ENCODE measurements around the gene CAPN9. TPM values are rescaled to one million over a fixed set of nuclear protein-coding genes. Genes with fewer than 3 reads are reported as not detected.
"Not testable (repeated sequence)": the region's sequence is repeated elsewhere in the genome, so short reads cannot be mapped to it uniquely, and the experiment has no call there.

Gene CAPN9, protein sequence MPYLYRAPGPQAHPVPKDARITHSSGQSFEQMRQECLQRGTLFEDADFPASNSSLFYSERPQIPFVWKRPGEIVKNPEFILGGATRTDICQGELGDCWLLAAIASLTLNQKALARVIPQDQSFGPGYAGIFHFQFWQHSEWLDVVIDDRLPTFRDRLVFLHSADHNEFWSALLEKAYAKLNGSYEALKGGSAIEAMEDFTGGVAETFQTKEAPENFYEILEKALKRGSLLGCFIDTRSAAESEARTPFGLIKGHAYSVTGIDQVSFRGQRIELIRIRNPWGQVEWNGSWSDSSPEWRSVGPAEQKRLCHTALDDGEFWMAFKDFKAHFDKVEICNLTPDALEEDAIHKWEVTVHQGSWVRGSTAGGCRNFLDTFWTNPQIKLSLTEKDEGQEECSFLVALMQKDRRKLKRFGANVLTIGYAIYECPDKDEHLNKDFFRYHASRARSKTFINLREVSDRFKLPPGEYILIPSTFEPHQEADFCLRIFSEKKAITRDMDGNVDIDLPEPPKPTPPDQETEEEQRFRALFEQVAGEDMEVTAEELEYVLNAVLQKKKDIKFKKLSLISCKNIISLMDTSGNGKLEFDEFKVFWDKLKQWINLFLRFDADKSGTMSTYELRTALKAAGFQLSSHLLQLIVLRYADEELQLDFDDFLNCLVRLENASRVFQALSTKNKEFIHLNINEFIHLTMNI
- total RNA-seq: 26.6 TPM
- long read RNA-seq, transcript CAPN9-201 (20 exons, 2,362 nt): major isoform, 13 of 40 reads
- long read RNA-seq, partial matches to known transcripts: 12 of 40 reads
- long read RNA-seq, other reads (novel, unspliced or antisense): 12 of 40 reads

DNA sequence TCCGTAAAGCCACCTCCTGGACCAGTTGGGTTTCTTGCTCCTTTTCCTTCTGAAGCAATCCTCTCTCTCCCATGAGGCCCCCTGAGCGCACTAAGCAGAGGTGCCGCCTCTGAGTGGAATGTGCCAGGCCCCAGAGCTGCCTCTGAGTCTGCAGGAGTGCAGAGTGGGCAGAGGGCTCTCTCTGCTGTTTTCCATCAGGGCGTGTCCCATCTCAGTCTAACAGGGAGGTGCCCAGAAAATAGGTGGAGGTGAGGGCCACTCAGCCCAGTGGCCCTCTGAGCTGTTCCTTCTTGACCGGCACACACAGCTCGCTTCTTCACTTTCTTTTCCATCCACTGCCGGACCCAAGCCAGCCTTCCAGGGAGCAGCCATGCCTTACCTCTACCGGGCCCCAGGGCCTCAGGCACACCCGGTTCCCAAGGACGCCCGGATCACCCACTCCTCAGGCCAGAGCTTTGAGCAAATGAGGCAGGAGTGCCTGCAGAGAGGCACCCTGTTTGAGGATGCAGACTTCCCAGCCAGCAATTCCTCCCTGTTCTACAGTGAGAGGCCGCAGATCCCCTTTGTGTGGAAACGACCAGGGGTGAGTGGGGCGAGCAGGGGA, at the start of gene CAPN9:
CAPN9 (plus strand) TSS at position 262 of the 604 bp plus-strand sequence; CDS start at position 371, 109 bp downstream.
- TF ChIP-seq CTCF (IDR thresholded peaks at IDR 0.05): no peak
- peak within 1 kb of the TSS; percentile 60 for H3K27ac ChIP-seq
- no peaks in the 10 kb centered on the region for H3K27me3 ChIP-seq (ENCODE audit: low read depth)
- H3K36me3 ChIP-seq: no peaks in the 10 kb centered on the region
- ATAC-seq: peak; percentile 36 to 79
- intact Hi-C loops (cut with DNase I): no loop called here
- H3K4me1 ChIP-seq: peaks cover 8% of the 10 kb centered on the region
- H3K4me3 ChIP-seq: peak within 1 kb of the TSS; percentile 38
- H3K9me3 ChIP-seq: no peaks in the 10 kb centered on the region
- no peak for DNase-seq

- DNase-seq (no peak), ATAC-seq (no peak)
- Histone ChIP-seq H3K27ac (no peak overlapping the region), H3K9me3 (no peaks in the 10 kb centered on the region), H3K36me3 (peaks cover 15% of the 10 kb centered on the region), H3K4me3 (no peak overlapping the region), H3K27me3 (ENCODE audit: low read depth) (no peaks in the 10 kb centered on the region), H3K4me1 (no peaks in the 10 kb centered on the region)
- intact Hi-C loops (cut with DNase I): no loop called here
- no peak for TF ChIP-seq CTCF (IDR thresholded peaks at IDR 0.05)
Measured at GRCh38 chr1:230698130-230698529, 49.1 kb upstream of the CAPN9 start.

DNA sequence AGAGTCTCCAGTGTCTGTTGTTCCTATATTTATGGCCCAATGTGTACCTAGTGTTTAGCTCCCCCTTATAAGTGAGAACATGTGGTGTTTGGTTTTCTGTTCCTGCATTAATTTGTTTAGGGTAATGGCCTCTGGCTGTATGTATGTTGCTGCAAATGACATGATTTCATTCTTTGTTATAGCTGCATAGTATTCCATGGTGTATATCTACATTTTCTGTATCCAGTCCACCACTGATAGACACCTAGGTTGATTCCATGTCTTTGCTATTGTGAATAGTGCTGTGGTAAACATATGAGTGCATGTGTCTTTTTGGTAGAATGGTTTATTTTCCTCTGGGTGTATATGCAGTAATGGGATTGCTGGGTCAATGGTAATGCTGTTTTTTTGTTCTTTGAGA, 48.2 kb upstream of the CAPN9 start:
- H3K4me1 ChIP-seq; H3K27ac ChIP-seq; H3K9me3 ChIP-seq; H3K27me3 ChIP-seq (ENCODE audit: low read depth); ATAC-seq; H3K4me3 ChIP-seq; intact Hi-C loops (cut with DNase I); DNase-seq; H3K36me3 ChIP-seq: not testable (repeated sequence)

- TF ChIP-seq CTCF (IDR thresholded peaks at IDR 0.05): no peak
- H3K27ac ChIP-seq: no peak overlapping the region
- intact Hi-C loops (cut with DNase I): no loop called here
Measured at GRCh38 chr1:230699716-230700115, 47.5 kb upstream of the CAPN9 start.

GRCh38 chr1:230700132-230700531, 47.1 kb upstream of the CAPN9 start:
- ATAC-seq (no peak), DNase-seq (no peak)
- Histone ChIP-seq H3K4me1 (no peaks in the 10 kb centered on the region), H3K36me3 (no peaks in the 10 kb centered on the region), H3K9me3 (no peaks in the 10 kb centered on the region), H3K27me3 (ENCODE audit: low read depth) (no peaks in the 10 kb centered on the region), H3K27ac (no peak overlapping the region), H3K4me3 (no peak overlapping the region)
- TF ChIP-seq CTCF (IDR thresholded peaks at IDR 0.05): no peak
- intact Hi-C loops (cut with DNase I): no loop called here

More at GRCh38 chr1:230699716-230700115, 47.5 kb upstream of the CAPN9 start:
- no peaks in the 10 kb centered on the region for H3K4me1 ChIP-seq
- DNase-seq: no peak
- ATAC-seq: no peak
- H3K4me3 ChIP-seq: no peak overlapping the region
- H3K36me3 ChIP-seq: no peaks in the 10 kb centered on the region
- H3K27me3 ChIP-seq (ENCODE audit: low read depth): no peaks in the 10 kb centered on the region
- no peaks in the 10 kb centered on the region for H3K9me3 ChIP-seq
